Measurements from ENCODE around the gene SULT1A2. TPM values are rescaled to one million over a fixed set of nuclear protein-coding genes. Genes with fewer than 3 reads are reported as not detected.

The SULT1A2 gene
- total and polyA plus RNA-seq, 2 of the 13 experiments (the other 11 are each of a cell fraction or from before 2014, with no cell fraction given), result 33.0 to 34.2 TPM

GRCh38 chr16:28596115-28596630 lies 677 bp downstream of the SULT1A2 start (continued):
- TF ChIP-seq ZNF34 (CRISPR knock-in tag; IDR thresholded peaks at IDR 0.05; ENCODE audit: borderline replicate concordance) (no peak), ZNF577 (CRISPR knock-in tag; IDR thresholded peaks at IDR 0.05; ENCODE audit: borderline replicate concordance, low read depth) (no peak), EEA1 (CRISPR knock-in tag; IDR thresholded peaks at IDR 0.05; ENCODE audit: borderline replicate concordance) (no peak), HOMEZ (CRISPR knock-in tag; IDR thresholded peaks at IDR 0.05; ENCODE audit: low read depth) (no peak), ZNF674 (CRISPR knock-in tag; IDR thresholded peaks at IDR 0.05; ENCODE audit: low read depth) (no peak), ZNF253 (CRISPR knock-in tag; IDR thresholded peaks at IDR 0.05; ENCODE audit: borderline replicate concordance) (no peak), ZNF318 (CRISPR knock-in tag; IDR thresholded peaks at IDR 0.05) (no peak), JUN (CRISPR knock-in tag; IDR thresholded peaks at IDR 0.05) (no peak), ZNF329 (CRISPR knock-in tag; IDR thresholded peaks at IDR 0.05; ENCODE audit: low read depth) (no peak), ZMAT3 (CRISPR knock-in tag; conservative IDR thresholded peaks at IDR 0.05) (no peak; the same call in 1 of the 2 replicates), ZNF383 (CRISPR knock-in tag; IDR thresholded peaks at IDR 0.05; ENCODE audit: borderline replicate concordance) (no peak), MED8 (CRISPR knock-in tag; IDR thresholded peaks at IDR 0.05; ENCODE audit: insufficient replicate concordance) (peak; percentile 56), TRIM24 (CRISPR knock-in tag; IDR thresholded peaks at IDR 0.05) (no peak), MED1 (CRISPR knock-in tag; IDR thresholded peaks at IDR 0.05) (no peak; the same call in 1 of the 2 replicates), ZSCAN12 (CRISPR knock-in tag; IDR thresholded peaks at IDR 0.05) (no peak), TEAD2 (CRISPR knock-in tag; IDR thresholded peaks at IDR 0.05) (no peak), ZNF772 (CRISPR knock-in tag; IDR thresholded peaks at IDR 0.05) (no peak), ZNF558 (CRISPR knock-in tag; IDR thresholded peaks at IDR 0.05; ENCODE audit: borderline replicate concordance) (no peak), ARID3A (IDR thresholded peaks at IDR 0.05; ENCODE audit: low read depth, low read length) (no peak), RORA (CRISPR knock-in tag; IDR thresholded peaks at IDR 0.05) (no peak)
